DOHH2 (cell line): ENCODE measurements around the gene SMPD3.

Experiments used
- H3F3A ChIP-seq: fragments of 200-600 bp; sonication (generic), shearing (Covaris generic); 2 replicates; pipeline ENCODE4 v1.6.0; 2016; ENCODE audit warnings: antibody characterized with exemption, mild to moderate bottlenecking; ENCODE audit not compliant: control insufficient read depth, insufficient read depth
- H3K27ac ChIP-seq: fragments of 200-600 bp; sonication (generic); 2 replicates; pipeline ENCODE4 v1.5.1; 2014; ENCODE audit warnings: low read depth, mild to moderate bottlenecking, low read length, moderate library complexity
- H3K27me3 ChIP-seq: fragments of 200-600 bp; sonication (generic); 2 replicates; pipeline ENCODE4 v1.6.1; 2014; ENCODE audit warnings: mild to moderate bottlenecking, low read length, mixed read lengths; ENCODE audit not compliant: control insufficient read depth
- H3K36me3 ChIP-seq: fragments of 200-600 bp; sonication (generic); 2 replicates; pipeline ENCODE4 v1.6.1; 2014; ENCODE audit warnings: mild to moderate bottlenecking, low read length, moderate library complexity, mixed read lengths; ENCODE audit not compliant: control insufficient read depth
- H3K4me1 ChIP-seq: fragments of 200-600 bp; sonication (generic); 2 replicates; pipeline ENCODE4 v1.6.1; 2014; ENCODE audit warnings: mild to moderate bottlenecking, low read length, mixed read lengths; ENCODE audit not compliant: control insufficient read depth
- H3K4me2 ChIP-seq: fragments of 200-600 bp; sonication (generic); 2 replicates; pipeline ENCODE4 v1.6.0; 2014; ENCODE audit warnings: mild to moderate bottlenecking, low read length, moderate library complexity
- H3K4me3 ChIP-seq: fragments of 200-600 bp; sonication (generic); 2 replicates; pipeline ENCODE4 v1.5.1; 2014; ENCODE audit warnings: mild to moderate bottlenecking, low read length, mixed read lengths
- H3K79me2 ChIP-seq: fragments of 200-600 bp; sonication (generic); 2 replicates; pipeline ENCODE4 v1.6.1; 2014; ENCODE audit warnings: mild to moderate bottlenecking, low read length, mixed read lengths; ENCODE audit not compliant: control insufficient read depth
- H3K9me2 ChIP-seq: fragments of 200-600 bp; sonication (generic); replicated peaks from 2 replicates; pipeline ENCODE4 v1.6.1; 2014; ENCODE audit warnings: mild to moderate bottlenecking, low read length, mixed read lengths; ENCODE audit not compliant: control insufficient read depth
- H3K9me3 ChIP-seq: fragments of 200-600 bp; sonication (generic); 2 replicates; pipeline ENCODE4 v1.6.1; 2014; ENCODE audit warnings: antibody characterized with exemption, low read length, mixed read lengths; ENCODE audit not compliant: control insufficient read depth, insufficient read depth
- H4K20me1 ChIP-seq: fragments of 200-600 bp; sonication (generic); 2 replicates; pipeline ENCODE4 v1.6.0; 2014; ENCODE audit warnings: low read depth, mild to moderate bottlenecking, antibody characterized with exemption, low read length, moderate library complexity; ENCODE audit not compliant: control insufficient read depth, insufficient read depth
- CTCF ChIP-seq: fragments of 200-600 bp; sonication (generic); IDR thresholded peaks from one replicate; pipeline ENCODE4 v1.5.1; 2014; ENCODE audit warnings: antibody characterized with exemption, mild to moderate bottlenecking, low read depth, low read length; ENCODE audit not compliant: poor library complexity, severe bottlenecking
- EZH2phosphoT487 ChIP-seq: fragments of 200-600 bp; sonication (generic); IDR thresholded peaks from 2 replicates; pipeline ENCODE4 v1.6.1; 2017; ENCODE audit warnings: borderline replicate concordance, mild to moderate bottlenecking, antibody characterized with exemption, low read length, moderate library complexity, mixed read lengths

SMPD3 gene

GRCh38 chr16:68436581-68436980, 11.7 kb downstream of the SMPD3 start:
- Histone ChIP-seq H4K20me1 (no peaks in the 10 kb centered on the region), H3K79me2 (no peaks in the 10 kb centered on the region), H3K4me3 (no peak overlapping the region), H3F3A (no peaks in the 10 kb centered on the region), H3K4me2 (no peak overlapping the region), H3K27me3 (peaks cover 12% of the 10 kb centered on the region), H3K4me1 (no peaks in the 10 kb centered on the region), H3K36me3 (no peaks in the 10 kb centered on the region), H3K9me3 (peaks cover 11% of the 10 kb centered on the region), H3K27ac (no peak overlapping the region), H3K9me2 (no peaks in the 10 kb centered on the region)
- TF ChIP-seq EZH2phosphoT487: no peak
- TF ChIP-seq CTCF: peak; percentile 64

- H3K27ac ChIP-seq: no peak overlapping the region
- H3F3A ChIP-seq: no peaks in the 10 kb centered on the region
- H3K36me3 ChIP-seq: no peaks in the 10 kb centered on the region
- no peak overlapping the region for H3K4me3 ChIP-seq
- H3K27me3 ChIP-seq: peaks cover 14% of the 10 kb centered on the region
- H3K79me2 ChIP-seq: no peaks in the 10 kb centered on the region
- no peaks in the 10 kb centered on the region for H3K9me2 ChIP-seq
- no peaks in the 10 kb centered on the region for H4K20me1 ChIP-seq
- peaks cover 11% of the 10 kb centered on the region for H3K9me3 ChIP-seq
- H3K4me2 ChIP-seq: no peak overlapping the region
- TF ChIP-seq EZH2phosphoT487 (no peak), CTCF (no peak)
- no peaks in the 10 kb centered on the region for H3K4me1 ChIP-seq
Measured at GRCh38 chr16:68434624-68435210, 13.6 kb downstream of the SMPD3 start.

GRCh38 chr16:68433316-68433715, 15.0 kb downstream of the SMPD3 start:
- Histone ChIP-seq H3K4me2 (no peak overlapping the region), H3K27me3 (peaks cover 15% of the 10 kb centered on the region), H4K20me1 (no peaks in the 10 kb centered on the region), H3K79me2 (no peaks in the 10 kb centered on the region), H3K27ac (no peak overlapping the region), H3K36me3 (no peaks in the 10 kb centered on the region), H3K9me3 (peaks cover 11% of the 10 kb centered on the region), H3K4me3 (no peak overlapping the region), H3F3A (no peaks in the 10 kb centered on the region), H3K9me2 (no peaks in the 10 kb centered on the region), H3K4me1 (no peaks in the 10 kb centered on the region)
- no peak for TF ChIP-seq CTCF
- no peak for TF ChIP-seq EZH2phosphoT487

GRCh38 chr16:68432701-68433100, 15.6 kb downstream of the SMPD3 start:
- peaks cover 17% of the 10 kb centered on the region for H3K27me3 ChIP-seq
- H3K79me2 ChIP-seq: no peaks in the 10 kb centered on the region
- H3K27ac ChIP-seq: no peak overlapping the region
- H3K4me3 ChIP-seq: no peak overlapping the region
- H3K4me1 ChIP-seq: no peaks in the 10 kb centered on the region
- no peaks in the 10 kb centered on the region for H4K20me1 ChIP-seq
- no peaks in the 10 kb centered on the region for H3K9me2 ChIP-seq
- TF ChIP-seq EZH2phosphoT487 (no peak), CTCF (no peak)
- H3K36me3 ChIP-seq: no peaks in the 10 kb centered on the region
- H3K9me3 ChIP-seq: peaks cover 11% of the 10 kb centered on the region
- no peaks in the 10 kb centered on the region for H3F3A ChIP-seq
- no peak overlapping the region for H3K4me2 ChIP-seq
